Neural cell (in vitro differentiated cells): Measurements from ENCODE around the gene BIK. TPM values are rescaled to one million over a fixed set of nuclear protein-coding genes. Genes with fewer than 3 reads are reported as not detected.
"Not testable (repeated sequence)": the region's sequence is repeated elsewhere in the genome, so short reads cannot be mapped to it uniquely, and the experiment has no call there.

Source experiments
- H2AFZ ChIP-seq: fragments of 200-600, 300-800 bp; sonication (generic), shearing (Covaris generic); 2 replicates; pipeline ENCODE4 v1.6.0; 2014; ENCODE audit warnings: low read depth, mild to moderate bottlenecking, antibody characterized with exemption, low read length, moderate library complexity
- H3F3A ChIP-seq: fragments of 200-600 bp; shearing (Covaris generic); 2 replicates; pipeline ENCODE4 v1.6.1; 2016; ENCODE audit warnings: mild to moderate bottlenecking, moderate library complexity, mixed read lengths, antibody characterized with exemption, low read length; ENCODE audit not compliant: insufficient read depth, poor library complexity, severe bottlenecking
- H3K27ac ChIP-seq: fragments of 200-600, 300-800 bp; sonication (generic), shearing (Covaris generic); 2 replicates; pipeline ENCODE4 v1.5.1; 2014; ENCODE audit warnings: mild to moderate bottlenecking, low read length, moderate library complexity
- H3K27me3 ChIP-seq: fragments of 300-800, 200-600 bp; sonication (generic), shearing (Covaris generic); 2 replicates; pipeline ENCODE4 v1.6.0; 2014; ENCODE audit warnings: mild to moderate bottlenecking, low read depth, low read length, moderate library complexity; ENCODE audit not compliant: insufficient read depth
- H3K36me3 ChIP-seq: fragments of 300-800, 200-600 bp; sonication (generic), shearing (Covaris generic); 2 replicates; pipeline ENCODE4 v1.5.1; 2014; ENCODE audit warnings: mild to moderate bottlenecking, antibody characterized with exemption, low read length, moderate library complexity; ENCODE audit not compliant: insufficient read depth
- H3K4me2 ChIP-seq: fragments of 300-800, 200-600 bp; sonication (generic), shearing (Covaris generic); 2 replicates; pipeline ENCODE4 v1.6.0; 2014; ENCODE audit warnings: mild to moderate bottlenecking, low read length
- H3K4me3 ChIP-seq: fragments of 300-800, 200-600 bp; sonication (generic), shearing (Covaris generic); 2 replicates; pipeline ENCODE4 v1.5.1; 2014; ENCODE audit warnings: mild to moderate bottlenecking, low read length, moderate library complexity
- H3K79me2 ChIP-seq: fragments of 200-600 bp; shearing (Covaris generic); replicated peaks from 2 replicates; pipeline ENCODE4 v1.6.0; 2014; ENCODE audit warnings: mild to moderate bottlenecking, low read length, moderate library complexity; ENCODE audit not compliant: insufficient read depth
- H3K9ac ChIP-seq: fragments of 300-800, 200-600 bp; sonication (generic), shearing (Covaris generic); 2 replicates; pipeline ENCODE4 v1.6.1; 2016; ENCODE audit warnings: mild to moderate bottlenecking, low read length, mixed read lengths
- H3K9me2 ChIP-seq: fragments of 200-600 bp; shearing (Covaris generic); 2 replicates; pipeline ENCODE4 v1.6.1; 2016; ENCODE audit warnings: mild to moderate bottlenecking, low read length, mixed read lengths; ENCODE audit not compliant: insufficient read depth
- H3K9me3 ChIP-seq: fragments of 200-600, 300-800 bp; sonication (generic), shearing (Covaris generic); 2 replicates; pipeline ENCODE4 v1.6.1; 2016; ENCODE audit warnings: mild to moderate bottlenecking, mixed run types, low read length, moderate library complexity, mixed read lengths
- H4K20me1 ChIP-seq: fragments of 200-600 bp; shearing (Covaris generic); 2 replicates; pipeline ENCODE4 v1.6.1; 2016; ENCODE audit warnings: mild to moderate bottlenecking, mixed run types; ENCODE audit not compliant: insufficient read depth
- CTCF ChIP-seq: fragments of 450-650 bp; IDR thresholded peaks from 2 replicates; pipeline ENCODE4 v1.5.1; 2014; ENCODE audit warnings: antibody characterized with exemption, mild to moderate bottlenecking, moderate library complexity; ENCODE audit not compliant: poor library complexity, severe bottlenecking
- EP300 ChIP-seq: fragments of 450-650 bp; conservative IDR thresholded peaks from 2 replicates; pipeline ENCODE4 v1.6.1; 2014; ENCODE audit warnings: antibody characterized with exemption, mild to moderate bottlenecking, moderate library complexity; ENCODE audit not compliant: poor library complexity, severe bottlenecking
- EZH2 ChIP-seq: fragments of 200-600, 300-800 bp; shearing (Covaris generic), sonication (generic); IDR thresholded peaks from 2 replicates; pipeline ENCODE4 v1.6.1; 2014; ENCODE audit warnings: antibody characterized with exemption, low read length, borderline replicate concordance, mild to moderate bottlenecking; ENCODE audit not compliant: insufficient read depth, poor library complexity, severe bottlenecking
- MXI1 ChIP-seq: fragments of 450-650 bp; conservative IDR thresholded peaks from 2 replicates; pipeline ENCODE4 v1.6.1; 2014; ENCODE audit warnings: antibody characterized with exemption, mild to moderate bottlenecking; ENCODE audit not compliant: poor library complexity, severe bottlenecking
- POLR2AphosphoS5 ChIP-seq: IDR thresholded peaks from 2 replicates; pipeline ENCODE4 v1.6.1; 2012
- RAD21 ChIP-seq: fragments of 450-650 bp; conservative IDR thresholded peaks from 2 replicates; pipeline ENCODE4 v1.6.1; 2014; ENCODE audit warnings: antibody characterized with exemption, mild to moderate bottlenecking, moderate library complexity
- REST ChIP-seq: IDR thresholded peaks from 2 replicates; pipeline ENCODE4 v1.6.1; 2012; ENCODE audit warnings: borderline replicate concordance
- SMC3 ChIP-seq: fragments of 450-650 bp; conservative IDR thresholded peaks from 2 replicates; pipeline ENCODE4 v1.6.1; 2014; ENCODE audit warnings: antibody characterized with exemption, mild to moderate bottlenecking, moderate library complexity; ENCODE audit not compliant: poor library complexity
- TAF1 ChIP-seq: IDR thresholded peaks from 2 replicates; pipeline ENCODE4 v1.6.1; 2012; ENCODE audit warnings: low read depth
- polyA plus RNA-seq: library from polyadenylated mRNA; depleted of rRNA; stranded (reverse); fragments of >200 nt; gene quantifications from 2 replicates; pipeline ENCODE4 v1.2.3, GENCODE V29; 2014

The BIK gene
- polyA plus RNA-seq, 1 donor from 2014 or later = 3.1 TPM

- H3K9ac ChIP-seq, H3K9me3 ChIP-seq, H2AFZ ChIP-seq, H3K79me2 ChIP-seq, H3F3A ChIP-seq, H3K4me2 ChIP-seq, H3K9me2 ChIP-seq, H3K4me3 ChIP-seq, H3K27me3 ChIP-seq, H3K36me3 ChIP-seq, H4K20me1 ChIP-seq, H3K27ac ChIP-seq: not testable (repeated sequence)
Observed at GRCh38 chr22:43146332-43146731, 35.8 kb downstream of the BIK start.

GRCh38 chr22:43147821-43148220 lies 37.3 kb downstream of the BIK start:
- H3K27ac ChIP-seq = no peak overlapping the region
- H3K79me2 ChIP-seq = no peaks in the 10 kb centered on the region
- no peaks in the 10 kb centered on the region for H3K9me3 ChIP-seq
- H3K9ac ChIP-seq = no peak overlapping the region
- peaks cover 16% of the 10 kb centered on the region for H3K27me3 ChIP-seq
- no peaks in the 10 kb centered on the region for H3K9me2 ChIP-seq
- no peaks in the 10 kb centered on the region for H3K36me3 ChIP-seq
- H4K20me1 ChIP-seq = no peaks in the 10 kb centered on the region
- no peak overlapping the region for H3K4me3 ChIP-seq
- no peaks in the 10 kb centered on the region for H3F3A ChIP-seq
- H3K4me2 ChIP-seq = no peak overlapping the region
- TF ChIP-seq SMC3 (no peak), RAD21 (no peak), EP300 (no peak), MXI1 (no peak), CTCF (no peak), TAF1 (no peak), POLR2AphosphoS5 (no peak)
- H2AFZ ChIP-seq = no peak overlapping the region

- H2AFZ ChIP-seq = no peak overlapping the region
- H3K36me3 ChIP-seq = no peaks in the 10 kb centered on the region
- H3K79me2 ChIP-seq = no peaks in the 10 kb centered on the region
- no peak overlapping the region for H3K4me2 ChIP-seq
- no peaks in the 10 kb centered on the region for H4K20me1 ChIP-seq
- TF ChIP-seq POLR2AphosphoS5 (no peak), EZH2 (no peak), SMC3 (no peak), TAF1 (no peak), EP300 (no peak), MXI1 (no peak), CTCF (no peak), RAD21 (no peak), REST (no peak)
- no peak overlapping the region for H3K4me3 ChIP-seq
- H3K27ac ChIP-seq = no peak overlapping the region
- H3F3A ChIP-seq = no peaks in the 10 kb centered on the region
- H3K9me3 ChIP-seq = no peaks in the 10 kb centered on the region
- peaks cover 16% of the 10 kb centered on the region for H3K27me3 ChIP-seq
- no peaks in the 10 kb centered on the region for H3K9me2 ChIP-seq
- no peak overlapping the region for H3K9ac ChIP-seq
Observed at GRCh38 chr22:43148581-43148980, 38.0 kb downstream of the BIK start.
